GM12872 (cell line): Measurements from ENCODE around the gene PRKAG2.

ENCODE experiments used
- TF ChIP-seq, protein P1 (sequence below): IDR thresholded peaks from 3 replicates; pipeline ENCODE4 v1.5.1; 2011; ENCODE audit warnings: low read depth, mild to moderate bottlenecking, low read length, moderate library complexity; ENCODE audit not compliant: insufficient read depth

Gene PRKAG2

GRCh38 chr7:151875942-151876898, 695 bp downstream of the PRKAG2 start:
- TF ChIP-seq, protein P1, sequence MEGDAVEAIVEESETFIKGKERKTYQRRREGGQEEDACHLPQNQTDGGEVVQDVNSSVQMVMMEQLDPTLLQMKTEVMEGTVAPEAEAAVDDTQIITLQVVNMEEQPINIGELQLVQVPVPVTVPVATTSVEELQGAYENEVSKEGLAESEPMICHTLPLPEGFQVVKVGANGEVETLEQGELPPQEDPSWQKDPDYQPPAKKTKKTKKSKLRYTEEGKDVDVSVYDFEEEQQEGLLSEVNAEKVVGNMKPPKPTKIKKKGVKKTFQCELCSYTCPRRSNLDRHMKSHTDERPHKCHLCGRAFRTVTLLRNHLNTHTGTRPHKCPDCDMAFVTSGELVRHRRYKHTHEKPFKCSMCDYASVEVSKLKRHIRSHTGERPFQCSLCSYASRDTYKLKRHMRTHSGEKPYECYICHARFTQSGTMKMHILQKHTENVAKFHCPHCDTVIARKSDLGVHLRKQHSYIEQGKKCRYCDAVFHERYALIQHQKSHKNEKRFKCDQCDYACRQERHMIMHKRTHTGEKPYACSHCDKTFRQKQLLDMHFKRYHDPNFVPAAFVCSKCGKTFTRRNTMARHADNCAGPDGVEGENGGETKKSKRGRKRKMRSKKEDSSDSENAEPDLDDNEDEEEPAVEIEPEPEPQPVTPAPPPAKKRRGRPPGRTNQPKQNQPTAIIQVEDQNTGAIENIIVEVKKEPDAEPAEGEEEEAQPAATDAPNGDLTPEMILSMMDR = no peak

DNA sequence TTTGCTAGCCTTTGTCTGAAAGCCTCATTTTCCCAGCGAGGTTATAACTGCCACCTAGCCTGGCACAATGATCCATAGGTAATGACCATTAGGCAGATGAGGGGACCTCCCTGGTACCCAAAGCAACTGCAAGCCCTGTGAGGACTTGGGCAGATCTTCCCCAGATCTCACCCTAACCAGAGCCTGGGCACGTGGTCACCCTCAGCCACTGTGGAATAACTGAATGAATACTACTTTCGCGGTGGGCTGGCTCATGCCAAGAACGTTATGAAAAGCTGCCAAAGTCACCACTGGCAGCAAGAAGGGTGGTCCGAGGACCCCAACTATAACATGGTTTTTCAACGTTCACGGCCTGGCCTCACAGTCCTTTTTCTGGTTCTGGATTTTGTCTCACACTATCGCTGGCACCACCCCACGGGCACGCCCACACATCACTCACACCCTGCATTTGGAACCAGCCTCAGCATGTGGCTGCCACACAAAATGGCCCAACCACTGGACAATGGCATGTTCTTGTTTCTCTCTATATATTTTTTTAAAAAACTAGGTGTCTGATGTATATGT, 3.4 kb downstream of the PRKAG2 start:
- TF ChIP-seq, protein P1 = no peak

GRCh38 chr7:151872531-151873401, 4.1 kb downstream of the PRKAG2 start:
- TF ChIP-seq, protein P1 = no peak

DNA sequence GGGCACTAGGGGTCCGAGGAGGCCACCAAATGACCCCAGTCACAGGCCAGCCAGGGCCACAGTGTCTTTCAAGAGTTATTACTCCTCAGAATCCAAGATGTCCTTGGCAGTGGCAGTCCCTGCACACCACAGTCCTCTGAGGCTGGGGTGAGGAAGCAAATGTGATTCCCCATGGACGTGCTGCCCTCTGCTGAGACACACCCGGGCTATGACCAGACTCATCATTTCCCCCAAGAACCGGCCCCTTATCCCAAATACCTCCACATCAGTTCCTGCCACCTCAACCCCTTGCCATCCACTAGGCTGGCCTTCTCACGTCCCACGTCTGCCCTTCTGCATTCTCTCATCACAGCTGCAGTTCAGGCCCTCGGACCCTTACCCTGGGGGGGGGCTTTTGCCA, 5.0 kb downstream of the PRKAG2 start:
- TF ChIP-seq, protein P1 = no peak

DNA sequence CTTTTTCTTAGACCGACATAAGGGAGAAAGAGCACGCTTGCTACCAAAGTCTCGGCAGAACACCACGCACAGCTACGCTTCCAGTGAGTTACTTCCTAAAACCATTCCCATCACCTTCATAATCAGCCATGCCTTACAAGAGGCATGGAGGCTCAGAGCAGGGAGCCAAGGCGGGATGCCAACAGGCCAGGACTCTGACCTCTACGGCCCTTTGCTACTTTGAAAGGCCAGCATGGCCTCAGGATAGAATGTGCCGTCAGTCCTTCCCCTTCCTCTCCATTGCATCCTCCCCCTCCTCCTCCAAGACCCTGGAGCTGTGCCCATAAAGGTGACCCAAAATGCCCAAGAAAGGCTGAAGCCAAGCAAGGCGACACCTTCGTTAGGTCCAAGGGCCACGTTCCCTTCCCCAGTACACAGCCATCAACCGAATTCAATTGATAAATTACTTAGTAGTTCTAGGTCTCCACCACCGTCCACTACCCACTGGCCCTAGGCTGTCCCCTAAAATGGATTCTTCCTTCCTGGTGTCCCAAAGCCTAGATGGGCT, 5.7 kb downstream of the PRKAG2 start:
- TF ChIP-seq, protein P1 = no peak

DNA sequence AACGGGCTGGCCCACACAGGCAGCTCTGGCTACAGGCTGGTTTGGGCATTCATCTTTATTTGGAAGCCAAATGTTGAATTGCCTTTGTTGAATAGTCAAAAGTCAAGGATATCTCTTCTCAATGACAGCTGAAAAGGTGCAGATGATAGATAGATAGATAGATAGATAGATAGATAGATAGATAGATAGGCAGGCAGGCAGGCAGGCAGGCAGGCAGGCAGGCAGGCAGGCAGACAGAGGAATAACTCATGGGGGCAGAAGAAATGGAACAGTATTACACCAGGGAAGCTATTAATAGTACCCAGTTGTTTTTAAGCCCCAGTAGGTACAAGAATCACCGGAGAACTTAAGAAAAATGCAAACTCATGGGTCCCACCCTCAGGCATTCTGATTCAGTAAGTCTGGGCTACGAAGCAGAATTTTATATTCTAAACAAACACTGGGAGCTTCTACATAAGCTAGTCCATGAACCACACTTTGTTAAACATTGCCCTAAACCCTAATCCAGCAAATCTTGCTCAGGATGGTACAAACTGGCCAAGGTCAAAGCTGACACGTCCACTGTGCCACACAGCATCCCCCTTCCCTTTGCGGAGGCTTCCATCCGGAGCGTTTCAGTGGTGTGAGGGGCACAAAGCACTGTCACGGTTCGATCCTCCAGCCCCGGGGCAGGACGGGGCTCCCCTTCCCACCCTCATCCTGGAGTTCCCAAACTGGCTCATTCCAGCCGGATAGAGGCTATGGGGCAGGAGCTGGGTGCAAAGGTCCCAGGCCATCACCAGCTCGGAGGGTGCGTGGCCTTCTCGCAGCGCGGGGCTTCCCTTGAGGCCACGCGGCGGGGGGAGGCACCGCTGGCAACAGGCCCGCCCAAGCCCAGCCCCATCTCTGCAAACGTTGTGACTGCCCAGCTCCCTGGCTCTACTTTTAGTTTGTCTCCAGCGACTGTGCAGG, 6.7 kb downstream of the PRKAG2 start:
- TF ChIP-seq, protein P1 = no peak
